VCaP (cell line): ENCODE results near the gene CFAP61.

Experiments
- H3K27ac ChIP-seq: fragments of 450-650 bp; 2 replicates; pipeline ENCODE4 v1.5.1; 2017
- TF ChIP-seq, protein P1 (sequence below): fragments of 450-650 bp; conservative IDR thresholded peaks from 2 replicates; pipeline ENCODE4 v1.5.1; 2017; ENCODE audit warnings: mild to moderate bottlenecking, moderate library complexity

CFAP61 gene

GRCh38 chr20:20070871-20071726 lies 18.8 kb downstream of the CFAP61 start:
- TF ChIP-seq, protein P1, sequence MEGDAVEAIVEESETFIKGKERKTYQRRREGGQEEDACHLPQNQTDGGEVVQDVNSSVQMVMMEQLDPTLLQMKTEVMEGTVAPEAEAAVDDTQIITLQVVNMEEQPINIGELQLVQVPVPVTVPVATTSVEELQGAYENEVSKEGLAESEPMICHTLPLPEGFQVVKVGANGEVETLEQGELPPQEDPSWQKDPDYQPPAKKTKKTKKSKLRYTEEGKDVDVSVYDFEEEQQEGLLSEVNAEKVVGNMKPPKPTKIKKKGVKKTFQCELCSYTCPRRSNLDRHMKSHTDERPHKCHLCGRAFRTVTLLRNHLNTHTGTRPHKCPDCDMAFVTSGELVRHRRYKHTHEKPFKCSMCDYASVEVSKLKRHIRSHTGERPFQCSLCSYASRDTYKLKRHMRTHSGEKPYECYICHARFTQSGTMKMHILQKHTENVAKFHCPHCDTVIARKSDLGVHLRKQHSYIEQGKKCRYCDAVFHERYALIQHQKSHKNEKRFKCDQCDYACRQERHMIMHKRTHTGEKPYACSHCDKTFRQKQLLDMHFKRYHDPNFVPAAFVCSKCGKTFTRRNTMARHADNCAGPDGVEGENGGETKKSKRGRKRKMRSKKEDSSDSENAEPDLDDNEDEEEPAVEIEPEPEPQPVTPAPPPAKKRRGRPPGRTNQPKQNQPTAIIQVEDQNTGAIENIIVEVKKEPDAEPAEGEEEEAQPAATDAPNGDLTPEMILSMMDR, result no peak
- H3K27ac ChIP-seq, result no peak overlapping the region

DNA sequence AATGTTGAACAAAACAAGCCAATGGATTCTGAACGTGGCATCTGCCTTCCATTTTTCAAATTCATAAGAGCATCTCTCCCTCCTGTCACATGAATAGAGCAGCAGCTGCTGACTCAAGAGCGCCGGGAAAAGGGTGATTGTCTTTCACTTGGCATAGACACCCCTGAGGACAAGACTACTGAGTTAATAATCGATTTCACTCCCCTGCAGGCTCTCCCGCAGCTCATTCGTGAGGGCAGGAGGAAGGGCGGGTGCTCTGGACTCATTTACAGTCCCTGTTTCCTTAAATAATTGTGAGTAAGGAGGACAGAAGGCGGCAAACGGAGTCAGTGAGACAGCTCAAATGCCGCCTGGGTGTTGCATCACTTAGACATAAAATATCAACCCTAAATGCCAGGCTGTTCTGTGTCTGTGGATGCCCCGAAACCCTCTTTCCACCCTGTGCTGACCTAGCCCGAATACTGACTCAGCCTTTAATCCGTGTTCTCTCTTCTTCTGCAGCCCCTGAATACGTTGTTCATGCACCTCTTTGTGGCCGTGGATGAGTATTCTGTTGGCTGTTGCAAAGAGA lies 21.6 kb downstream of the CFAP61 start:
- TF ChIP-seq, protein P1, result no peak
- H3K27ac ChIP-seq, result no peak overlapping the region

GRCh38 chr20:20075032-20075431 lies 22.7 kb downstream of the CFAP61 start:
- no peak overlapping the region for H3K27ac ChIP-seq
- TF ChIP-seq, protein P1, result no peak

- TF ChIP-seq, protein P1, result no peak
- no peak overlapping the region for H3K27ac ChIP-seq
These were observed 24.1 kb downstream of the CFAP61 start for GRCh38 chr20:20076297-20077065.

DNA sequence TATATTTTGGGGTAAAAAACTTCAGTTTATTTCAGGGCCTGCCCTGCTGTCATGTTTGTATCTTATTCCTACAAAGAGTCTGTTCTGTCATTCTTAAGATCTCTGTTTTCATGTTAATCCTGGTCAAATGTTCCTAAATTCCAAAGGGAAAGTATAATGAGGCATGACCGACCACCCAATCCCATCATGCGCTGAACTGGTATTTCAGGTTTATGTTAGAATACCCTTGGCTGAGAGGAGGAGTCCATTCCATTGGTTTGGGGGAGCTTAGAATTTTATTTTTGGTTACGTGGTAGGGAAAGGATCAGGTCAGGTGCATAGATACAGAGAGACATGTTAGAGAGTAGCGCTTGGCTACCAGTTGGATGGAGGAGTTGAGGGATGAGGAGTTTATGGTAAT lies 25.7 kb downstream of the CFAP61 start:
- TF ChIP-seq, protein P1, result no peak
- no peak overlapping the region for H3K27ac ChIP-seq

DNA sequence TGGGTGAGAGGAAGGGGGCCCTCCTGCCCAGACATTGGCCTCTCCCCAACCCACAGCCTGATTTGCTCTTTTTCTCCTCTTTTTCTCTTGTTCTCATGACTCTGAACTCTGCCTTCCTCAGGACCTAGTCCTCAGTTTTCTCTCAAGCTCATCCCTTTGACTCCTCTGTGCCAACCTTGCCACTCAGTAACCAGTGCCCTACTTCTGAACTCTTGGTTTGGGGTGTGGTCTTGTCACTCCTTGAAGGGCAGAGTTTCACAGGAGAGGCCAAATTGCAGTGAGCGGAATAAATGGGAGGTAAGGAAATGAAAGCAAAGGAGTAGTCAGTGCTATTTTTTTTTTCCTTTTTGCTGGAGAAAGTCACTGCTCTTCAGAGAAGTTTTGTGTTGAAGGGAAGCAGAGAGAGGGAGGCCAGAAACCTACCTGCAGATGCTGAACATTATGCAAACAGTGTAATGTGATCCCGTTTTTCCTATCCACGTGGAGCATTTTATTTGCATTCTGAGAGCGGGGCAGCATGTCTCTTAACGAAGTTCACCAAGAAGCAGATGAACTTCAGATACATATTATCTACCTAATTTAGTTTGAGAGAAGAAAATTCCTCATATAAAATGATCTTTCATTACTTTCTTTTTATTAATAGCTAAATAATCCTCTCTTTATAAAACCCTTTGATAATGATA lies 26.9 kb downstream of the CFAP61 start:
- H3K27ac ChIP-seq, result peak overlapping the region; percentile 26
- TF ChIP-seq, protein P1, result no peak
